Activated naive CD4-positive, alpha-beta T cell treated with anti-CD3 and anti-CD28 coated beads, Interleukin-2, amount 10 ng/mL, durations not matched to agents 7 days and 5 days (primary cell): Measurements from ENCODE around the gene PRRT1.
A peak's percentile ranks its signal among the peaks of the same experiment; 100 is the strongest.

Experiments
- CTCF ChIA-PET: fragments of 350-600 bp; sonication (Branson Sonifier 250); formaldehyde crosslinking; loops from one replicate; lab custom pipeline; 2021; ENCODE audit warnings: antibody characterized with exemption; lab: Charles Lee
- DNase-seq: peaks from one replicate; pipeline ENCODE4 v3.0.0-alpha.2; 2020
- H3K27ac Mint-ChIP-seq: one replicate; pipeline ENCODE4 v1.8.0; 2021; ENCODE audit warnings: mild to moderate bottlenecking, moderate library complexity, mixed read lengths
- H3K27me3 Mint-ChIP-seq: one replicate; pipeline ENCODE4 v1.8.0; 2021; ENCODE audit warnings: mild to moderate bottlenecking, mixed read lengths
- H3K36me3 Mint-ChIP-seq: one replicate; pipeline ENCODE4 v1.8.0; 2021; ENCODE audit warnings: mixed read lengths
- H3K4me1 Mint-ChIP-seq: one replicate; pipeline ENCODE4 v1.8.0; 2021; ENCODE audit warnings: mixed read lengths
- H3K4me3 Mint-ChIP-seq: one replicate; pipeline ENCODE4 v1.8.0; 2021; ENCODE audit warnings: mild to moderate bottlenecking, moderate library complexity, mixed read lengths
- H3K9me3 Mint-ChIP-seq: one replicate; pipeline ENCODE4 v1.8.0; 2021; ENCODE audit warnings: mixed read lengths

PRRT1 gene

DNA sequence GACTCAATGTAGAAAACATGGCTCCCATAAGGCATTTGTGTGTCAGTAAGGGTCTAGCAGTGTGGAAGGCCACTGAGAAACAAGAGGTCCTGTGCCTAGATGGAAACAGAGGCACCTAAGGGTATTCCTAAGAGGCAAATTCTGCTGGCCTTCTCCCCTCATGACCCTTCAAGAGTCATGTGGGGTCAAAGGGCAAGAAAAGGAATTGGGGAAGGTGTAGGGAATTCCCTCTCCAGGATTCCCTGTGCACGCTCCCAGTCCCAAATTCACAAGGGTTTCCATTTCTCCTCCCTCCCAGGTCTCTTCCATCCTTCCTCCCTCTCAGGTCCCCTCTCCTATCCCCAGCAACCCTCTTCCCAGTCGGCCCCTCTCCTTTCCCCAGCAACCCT, 23.6 kb upstream of the PRRT1 start:
- H3K27me3 Mint-ChIP-seq: no peaks in the 10 kb centered on the region
- peaks cover 24% of the 10 kb centered on the region for H3K36me3 Mint-ChIP-seq
- DNase-seq: no peak
- peaks cover 64% of the 10 kb centered on the region for H3K4me1 Mint-ChIP-seq
- H3K4me3 Mint-ChIP-seq: peak overlapping the region; percentile 85
- H3K9me3 Mint-ChIP-seq: no peaks in the 10 kb centered on the region
- CTCF ChIA-PET: no interaction called here
- no peak overlapping the region for H3K27ac Mint-ChIP-seq

DNA sequence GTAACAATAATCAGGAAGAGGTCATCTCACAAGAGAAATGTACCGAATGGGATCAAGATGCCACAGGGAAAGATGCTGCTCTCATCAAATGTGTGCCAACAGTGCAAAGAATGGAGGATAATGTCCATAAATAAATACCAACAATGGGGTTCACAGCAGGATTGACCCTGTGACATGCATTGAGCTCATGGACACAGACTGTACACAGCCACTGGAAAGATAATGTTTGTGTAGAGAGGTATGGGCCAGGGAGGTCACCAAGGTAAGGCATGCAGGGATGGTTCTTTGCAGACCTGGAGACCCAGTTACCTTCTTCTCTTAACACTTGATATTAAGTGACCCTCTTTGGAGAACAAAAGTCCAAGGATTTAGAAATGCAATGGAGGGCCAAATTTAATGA, 22.7 kb upstream of the PRRT1 start:
- H3K36me3 Mint-ChIP-seq: peaks cover 30% of the 10 kb centered on the region
- CTCF ChIA-PET: no interaction called here
- no peaks in the 10 kb centered on the region for H3K9me3 Mint-ChIP-seq
- peaks cover 55% of the 10 kb centered on the region for H3K4me1 Mint-ChIP-seq
- H3K4me3 Mint-ChIP-seq: peak overlapping the region; percentile 85
- no peaks in the 10 kb centered on the region for H3K27me3 Mint-ChIP-seq
- H3K27ac Mint-ChIP-seq: no peak overlapping the region
- no peak for DNase-seq

DNA sequence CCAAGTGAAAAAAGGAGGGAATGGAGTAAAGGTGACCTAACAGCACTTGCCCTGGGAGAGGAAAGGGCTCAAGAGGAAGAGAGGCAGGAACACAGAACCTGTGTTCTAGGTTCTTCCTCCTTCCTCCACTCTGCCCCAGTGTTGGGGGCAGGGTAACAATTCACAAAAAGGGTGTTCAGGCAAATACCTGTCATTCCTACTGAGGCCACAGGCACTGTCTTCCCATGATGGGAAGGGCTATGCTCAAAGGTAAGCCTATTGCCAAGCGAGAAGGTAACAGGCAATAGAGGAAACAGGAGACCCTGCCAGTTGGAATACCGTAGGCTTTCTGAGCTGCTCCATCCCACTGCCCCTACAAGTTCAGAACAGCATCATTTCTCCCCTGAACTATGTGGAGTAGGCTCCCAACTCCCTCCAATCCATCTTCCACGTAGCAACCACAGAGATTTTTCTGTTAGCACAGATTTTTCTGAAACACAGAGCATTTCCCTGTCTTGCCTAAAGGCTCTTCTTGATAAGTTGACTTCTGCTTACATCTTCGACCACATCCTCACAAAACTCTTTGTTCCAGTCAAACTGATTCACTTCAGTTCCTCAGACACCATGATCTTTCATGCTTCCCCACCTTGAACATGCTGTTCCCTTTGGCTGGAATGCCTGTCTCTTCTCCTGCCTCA, 21.4 kb upstream of the PRRT1 start:
- no peak overlapping the region for H3K4me3 Mint-ChIP-seq

DNA sequence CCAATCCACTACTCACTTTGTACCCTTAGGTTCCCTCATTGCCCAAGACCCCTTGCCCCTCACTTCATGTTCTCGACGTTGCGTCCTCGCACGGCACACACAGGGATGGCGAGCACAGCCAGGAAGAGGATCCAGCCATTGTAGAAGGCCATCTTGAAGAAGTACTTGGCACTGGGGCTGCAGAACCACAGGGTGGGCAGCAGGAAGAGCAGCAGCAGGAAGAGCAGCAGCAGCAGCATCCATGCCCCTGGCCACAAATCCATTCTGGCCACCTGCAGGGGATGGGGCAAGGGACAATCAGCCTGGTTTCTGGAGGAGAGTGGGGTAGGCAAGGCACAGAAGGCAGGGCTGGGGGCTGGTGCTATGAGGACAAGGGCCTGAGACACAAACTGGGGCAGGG, 19.5 kb upstream of the PRRT1 start:
- H3K27me3 Mint-ChIP-seq: no peaks in the 10 kb centered on the region
- peaks cover 31% of the 10 kb centered on the region for H3K4me1 Mint-ChIP-seq
- DNase-seq: no peak
- H3K36me3 Mint-ChIP-seq: peaks cover 36% of the 10 kb centered on the region
- no peaks in the 10 kb centered on the region for H3K9me3 Mint-ChIP-seq
- no peak overlapping the region for H3K4me3 Mint-ChIP-seq
- CTCF ChIA-PET: interaction anchor here (1.1 kb wide), 1 partner anchor 24 kb away, joined by 3 read pairs; no protein-coding TSS in a partner anchor
- peak overlapping the region; percentile 39 for H3K27ac Mint-ChIP-seq

More for the DNA sequence above, 21.4 kb upstream of the PRRT1 start:
- CTCF ChIA-PET: no interaction called here
- DNase-seq: no peak
- H3K27me3 Mint-ChIP-seq: no peaks in the 10 kb centered on the region
- H3K36me3 Mint-ChIP-seq: peaks cover 28% of the 10 kb centered on the region
- H3K9me3 Mint-ChIP-seq: no peaks in the 10 kb centered on the region
- H3K27ac Mint-ChIP-seq: peak overlapping the region; percentile 46
- peaks cover 45% of the 10 kb centered on the region for H3K4me1 Mint-ChIP-seq

DNA sequence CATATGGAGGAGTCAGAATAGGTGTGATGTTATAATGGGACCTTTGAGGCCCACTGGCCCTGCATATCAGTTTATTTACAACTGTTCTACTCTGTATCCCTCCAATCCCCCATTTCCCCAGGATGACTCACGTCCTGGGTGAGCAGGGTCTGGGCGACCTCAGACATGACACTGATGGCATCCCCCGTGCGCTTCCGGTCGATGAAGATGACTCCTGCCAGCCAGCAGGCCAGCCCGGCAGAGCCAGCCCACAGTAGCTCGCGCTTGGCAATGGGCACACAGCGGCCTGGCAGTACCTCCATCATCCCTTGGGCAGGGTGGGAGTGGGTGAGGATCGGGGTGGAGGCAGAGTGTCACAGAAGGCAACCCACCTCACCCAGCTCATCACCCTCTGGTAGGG, 18.6 kb upstream of the PRRT1 start:
- Mint-ChIP-seq H3K36me3 (peaks cover 36% of the 10 kb centered on the region), H3K4me3 (no peak overlapping the region), H3K27me3 (no peaks in the 10 kb centered on the region), H3K9me3 (no peaks in the 10 kb centered on the region), H3K27ac (no peak overlapping the region), H3K4me1 (peaks cover 27% of the 10 kb centered on the region)
- CTCF ChIA-PET: no interaction called here
- no peak for DNase-seq

DNA sequence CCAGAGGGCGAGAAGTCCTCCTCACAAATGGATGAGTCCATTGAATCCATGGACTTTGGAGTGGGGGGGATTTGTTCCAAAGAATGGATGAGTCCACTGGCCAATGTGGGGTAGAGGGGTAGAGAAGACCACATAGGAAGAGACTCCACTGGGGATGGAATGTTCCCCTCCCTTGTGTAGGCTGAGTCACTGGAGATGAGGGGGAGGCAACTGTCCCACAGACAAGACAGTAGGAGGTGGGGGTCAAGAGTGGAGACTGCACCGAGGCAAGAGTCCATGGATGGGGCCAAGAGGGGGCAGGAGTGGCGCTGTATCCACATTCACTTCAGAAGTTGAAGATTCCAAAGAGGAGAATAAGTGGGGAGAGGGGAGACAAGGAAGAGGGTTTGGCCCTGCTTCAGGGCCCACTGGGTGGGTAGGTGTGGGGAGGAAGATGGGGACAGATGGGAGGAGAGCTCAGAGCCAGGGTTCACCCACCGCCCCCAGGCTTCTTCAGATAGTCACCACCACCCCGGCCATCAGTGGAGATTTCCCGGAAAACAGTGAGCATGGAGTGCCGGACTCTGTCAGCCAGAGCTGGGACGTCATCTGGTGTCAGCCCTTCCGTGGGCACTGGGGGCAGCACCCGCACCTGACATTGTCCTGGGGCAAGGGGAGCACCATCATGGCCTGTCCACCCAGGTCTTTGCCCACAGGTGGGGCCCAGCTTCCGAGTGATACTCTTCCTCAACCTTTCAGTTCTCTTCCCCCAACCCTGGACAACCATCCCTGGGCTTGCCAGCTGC, 17.3 kb upstream of the PRRT1 start:
- no peak overlapping the region for H3K4me3 Mint-ChIP-seq
- H3K36me3 Mint-ChIP-seq: peaks cover 36% of the 10 kb centered on the region
- peaks cover 16% of the 10 kb centered on the region for H3K4me1 Mint-ChIP-seq
- no peaks in the 10 kb centered on the region for H3K27me3 Mint-ChIP-seq
- CTCF ChIA-PET: no interaction called here
- H3K27ac Mint-ChIP-seq: no peak overlapping the region
- no peaks in the 10 kb centered on the region for H3K9me3 Mint-ChIP-seq
- no peak for DNase-seq

DNA sequence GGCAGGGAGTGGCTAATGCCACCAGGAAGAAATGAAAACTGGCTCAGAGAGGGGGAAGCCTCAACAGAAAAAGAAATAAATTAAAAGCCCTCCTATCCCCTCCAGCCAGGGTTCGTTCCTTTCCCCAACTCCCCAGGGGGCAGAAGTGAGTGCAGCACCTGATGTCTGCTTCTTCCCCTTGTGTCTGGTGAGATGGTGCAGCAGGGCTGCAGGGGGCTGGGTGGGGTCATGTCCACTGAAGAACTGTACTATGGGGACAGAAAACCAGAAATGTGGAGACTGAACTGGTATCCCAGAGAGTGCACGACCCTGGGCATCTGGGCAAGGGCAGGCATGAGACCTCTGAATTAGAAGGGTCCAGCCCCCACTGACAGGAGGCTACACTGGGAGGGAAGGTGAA, 16.6 kb upstream of the PRRT1 start:
- Mint-ChIP-seq H3K27ac (no peak overlapping the region), H3K36me3 (peaks cover 36% of the 10 kb centered on the region), H3K4me1 (peaks cover 10% of the 10 kb centered on the region), H3K9me3 (no peaks in the 10 kb centered on the region), H3K4me3 (no peak overlapping the region), H3K27me3 (no peaks in the 10 kb centered on the region)
- no peak for DNase-seq
- CTCF ChIA-PET: no interaction called here

DNA sequence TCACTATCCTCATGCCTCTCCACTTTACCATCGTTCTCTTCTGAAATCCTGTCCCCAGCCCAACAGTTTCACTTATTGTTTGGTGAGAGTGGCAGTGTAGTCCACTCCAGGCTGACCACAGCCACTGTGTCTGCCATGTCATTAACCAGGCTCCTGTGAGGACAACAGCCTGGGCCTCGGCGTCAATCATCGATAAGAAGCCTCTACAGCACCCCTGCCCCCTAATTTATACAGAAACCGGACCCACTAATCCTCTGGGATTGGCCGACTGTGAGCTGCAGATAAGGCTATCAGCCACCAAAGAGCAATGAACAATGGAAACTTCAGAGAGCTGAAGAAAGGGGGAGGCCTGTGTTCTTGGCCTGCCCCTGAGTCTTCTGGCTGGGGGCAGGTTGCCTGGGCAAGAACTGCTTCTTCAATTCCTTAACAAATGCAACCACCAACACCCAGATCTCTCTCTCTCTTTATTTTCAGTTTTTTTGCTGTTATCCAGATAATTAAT, 16.1 kb upstream of the PRRT1 start:
- Mint-ChIP-seq H3K27me3 (no peaks in the 10 kb centered on the region), H3K4me3 (no peak overlapping the region), H3K4me1 (peaks cover 4% of the 10 kb centered on the region), H3K27ac (no peak overlapping the region), H3K36me3 (peaks cover 37% of the 10 kb centered on the region), H3K9me3 (no peaks in the 10 kb centered on the region)
- DNase-seq: no peak
- CTCF ChIA-PET: no interaction called here

DNA sequence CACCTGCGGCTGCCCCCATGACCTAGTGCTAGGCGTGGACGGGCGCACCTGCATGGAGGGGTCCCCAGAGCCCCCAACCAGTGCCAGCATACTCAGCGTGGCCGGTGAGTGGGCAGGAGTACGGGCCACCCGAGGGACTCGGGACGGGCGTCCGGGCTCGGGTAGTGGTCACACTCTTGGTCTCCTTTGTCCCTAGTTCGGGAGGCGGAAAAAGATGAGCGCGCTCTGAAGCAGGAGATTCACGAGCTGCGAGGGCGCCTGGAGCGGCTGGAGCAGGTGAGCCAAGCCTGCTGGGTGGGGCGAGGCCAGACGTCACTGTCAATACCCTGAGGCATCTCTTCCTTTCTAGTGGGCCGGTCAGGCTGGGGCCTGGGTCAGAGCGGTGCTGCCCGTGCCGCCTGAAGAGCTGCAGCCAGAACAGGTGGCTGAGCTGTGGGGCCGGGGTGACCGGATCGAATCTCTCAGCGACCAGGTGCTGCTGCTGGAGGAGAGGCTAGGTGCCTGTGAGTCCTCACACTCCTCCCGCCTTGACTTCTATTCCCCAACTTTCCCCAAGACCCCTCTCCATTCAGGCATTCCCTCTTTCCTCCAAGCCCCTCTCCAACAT, 15.5 kb upstream of the PRRT1 start:
- no peak for DNase-seq
- Mint-ChIP-seq H3K27ac (no peak overlapping the region), H3K4me3 (no peak overlapping the region), H3K9me3 (no peaks in the 10 kb centered on the region), H3K36me3 (peaks cover 37% of the 10 kb centered on the region), H3K27me3 (no peaks in the 10 kb centered on the region), H3K4me1 (no peaks in the 10 kb centered on the region)
- CTCF ChIA-PET: interaction anchor here (1.9 kb wide), 1 partner anchor 49 kb away, joined by 4 read pairs; no protein-coding TSS in a partner anchor

DNA sequence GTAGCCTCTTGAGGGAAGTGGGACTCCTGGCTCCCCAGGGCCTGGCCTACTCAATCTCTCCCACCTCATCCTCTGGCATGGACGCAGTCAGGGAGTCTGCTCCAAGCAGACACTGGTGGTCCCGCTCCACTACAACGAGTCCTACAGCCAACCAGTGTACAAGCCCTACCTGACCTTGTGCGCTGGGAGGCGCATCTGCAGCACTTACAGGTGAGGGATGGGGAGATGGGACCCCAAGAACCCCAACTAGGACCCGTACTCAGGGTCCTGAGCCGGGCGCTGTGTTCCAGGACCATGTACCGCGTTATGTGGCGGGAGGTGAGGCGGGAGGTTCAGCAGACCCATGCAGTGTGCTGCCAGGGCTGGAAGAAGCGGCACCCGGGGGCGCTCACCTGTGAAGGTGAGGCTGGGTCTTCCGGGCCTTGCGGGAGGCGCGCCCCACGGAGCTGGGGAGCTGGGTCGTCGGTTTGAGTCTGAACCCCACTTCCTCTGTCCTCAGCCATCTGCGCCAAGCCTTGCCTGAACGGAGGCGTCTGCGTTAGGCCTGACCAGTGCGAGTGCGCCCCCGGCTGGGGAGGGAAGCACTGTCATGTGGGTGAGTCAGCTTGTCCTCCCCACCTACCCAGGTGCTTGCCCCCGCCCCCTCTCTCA, 14.8 kb upstream of the PRRT1 start:
- no peaks in the 10 kb centered on the region for H3K27me3 Mint-ChIP-seq
- DNase-seq: no peak
- no peaks in the 10 kb centered on the region for H3K9me3 Mint-ChIP-seq
- no peak overlapping the region for H3K27ac Mint-ChIP-seq
- no peak overlapping the region for H3K4me3 Mint-ChIP-seq
- CTCF ChIA-PET: interaction anchor here (1.9 kb wide), 1 partner anchor 48 kb away, joined by 4 read pairs; no protein-coding TSS in a partner anchor
- no peaks in the 10 kb centered on the region for H3K4me1 Mint-ChIP-seq
- peaks cover 37% of the 10 kb centered on the region for H3K36me3 Mint-ChIP-seq

DNA sequence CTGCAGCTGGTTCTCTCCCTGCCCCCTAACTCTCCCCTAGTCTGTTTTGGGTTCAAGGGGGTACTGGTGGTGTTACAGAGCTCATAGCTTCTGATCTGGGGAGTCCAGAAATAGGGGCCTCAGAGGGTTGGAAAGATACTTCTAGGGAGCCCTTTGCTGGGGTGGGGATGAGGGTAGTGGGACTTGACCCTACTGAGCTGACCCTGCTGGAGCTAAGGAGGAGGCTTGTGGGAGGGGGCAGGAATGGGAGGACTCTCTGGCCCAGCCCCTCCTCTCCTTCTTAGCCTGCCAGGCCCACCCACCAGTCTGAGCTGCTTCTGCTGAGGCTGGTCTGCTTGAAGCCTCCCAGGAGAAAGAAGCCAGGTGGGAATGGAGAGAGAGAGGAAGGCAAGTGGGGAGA, 12.6 kb upstream of the PRRT1 start, which contains the start of gene EGFL8:
Gene EGFL8, plus strand, starts transcription at position 301 of the 400 bp plus-strand sequence. CDS start 1,571 bp downstream, outside the sequence.
- Mint-ChIP-seq H3K9me3 (no peaks in the 10 kb centered on the region), H3K27me3 (no peaks in the 10 kb centered on the region), H3K27ac (no peak within 1 kb of the TSS), H3K36me3 (peaks cover 19% of the 10 kb centered on the region), H3K4me3 (no peak within 1 kb of the TSS), H3K4me1 (no peaks in the 10 kb centered on the region)
- CTCF ChIA-PET: interaction anchor here (1.1 kb wide), 1 partner anchor 16 kb away, joined by 3 read pairs; no protein-coding TSS in a partner anchor
- DNase-seq: no peak

DNA sequence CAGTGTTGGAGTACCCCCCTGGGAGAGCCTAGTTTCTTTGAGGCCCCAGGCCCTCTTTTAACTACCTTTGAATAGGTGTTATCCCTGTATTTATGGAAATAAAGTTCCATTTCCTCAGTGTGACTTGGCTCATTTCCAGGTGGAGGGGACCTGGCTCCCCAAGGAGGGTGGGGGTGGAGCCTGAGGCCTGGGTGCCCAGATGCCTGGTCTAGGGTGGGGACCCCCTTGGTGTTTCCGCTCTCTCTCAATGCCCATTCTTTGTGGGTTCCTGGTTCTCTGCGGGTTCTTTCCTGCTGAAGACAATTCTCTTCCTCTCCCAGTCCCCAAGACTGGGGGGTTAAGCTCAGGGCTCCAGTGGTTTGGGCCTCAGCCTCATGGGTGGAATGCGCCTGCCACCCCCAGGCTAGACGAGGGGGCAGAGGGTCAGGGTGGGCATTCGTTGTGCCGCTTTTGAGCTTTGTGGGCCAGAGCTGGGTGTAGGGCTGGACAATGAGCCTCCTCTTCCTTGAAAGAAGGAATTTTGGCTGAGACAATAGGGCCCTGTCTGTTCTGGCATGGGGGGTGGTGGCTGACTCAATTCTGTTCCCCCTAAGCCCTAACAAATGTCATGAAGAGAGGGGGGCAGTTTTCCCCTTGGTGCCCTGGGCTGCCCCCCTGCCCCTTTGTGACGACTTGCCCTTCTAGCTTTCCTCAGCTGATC, 12.0 kb upstream of the PRRT1 start:
- Mint-ChIP-seq H3K9me3 (no peaks in the 10 kb centered on the region), H3K27ac (no peak overlapping the region), H3K36me3 (peaks cover 16% of the 10 kb centered on the region), H3K27me3 (no peaks in the 10 kb centered on the region), H3K4me3 (no peak overlapping the region), H3K4me1 (no peaks in the 10 kb centered on the region)
- CTCF ChIA-PET: interaction anchor here (1.1 kb wide), 1 partner anchor 15 kb away, joined by 3 read pairs; no protein-coding TSS in a partner anchor
- no peak for DNase-seq

DNA sequence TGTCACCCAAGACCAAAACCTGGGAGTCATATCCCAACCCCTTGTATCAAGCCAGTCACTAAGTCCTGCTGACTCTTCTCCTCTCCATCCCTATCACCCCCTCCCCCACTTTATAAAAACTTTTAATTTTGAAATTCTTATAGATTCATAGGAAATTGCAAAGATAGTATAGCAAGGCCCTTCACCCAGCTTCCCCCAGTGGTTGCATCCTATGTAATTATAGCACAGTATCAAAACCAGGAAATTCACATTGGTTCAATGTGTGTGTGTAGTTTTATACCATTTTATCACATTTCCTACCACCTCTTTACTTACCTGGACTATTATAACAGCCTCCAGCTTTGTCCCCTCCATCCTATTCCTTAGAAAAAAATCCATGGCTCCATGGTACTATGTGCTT, 6.3 kb upstream of the PRRT1 start:
- no peak overlapping the region for H3K4me3 Mint-ChIP-seq
- DNase-seq: no peak
- H3K27ac Mint-ChIP-seq: no peak overlapping the region
- peaks cover 10% of the 10 kb centered on the region for H3K27me3 Mint-ChIP-seq
- peaks cover 13% of the 10 kb centered on the region for H3K36me3 Mint-ChIP-seq
- H3K4me1 Mint-ChIP-seq: peaks cover 22% of the 10 kb centered on the region
- no peaks in the 10 kb centered on the region for H3K9me3 Mint-ChIP-seq
- CTCF ChIA-PET: no interaction called here
